Measurements from ENCODE around the gene FAM241A.

FAM241A gene

DNA sequence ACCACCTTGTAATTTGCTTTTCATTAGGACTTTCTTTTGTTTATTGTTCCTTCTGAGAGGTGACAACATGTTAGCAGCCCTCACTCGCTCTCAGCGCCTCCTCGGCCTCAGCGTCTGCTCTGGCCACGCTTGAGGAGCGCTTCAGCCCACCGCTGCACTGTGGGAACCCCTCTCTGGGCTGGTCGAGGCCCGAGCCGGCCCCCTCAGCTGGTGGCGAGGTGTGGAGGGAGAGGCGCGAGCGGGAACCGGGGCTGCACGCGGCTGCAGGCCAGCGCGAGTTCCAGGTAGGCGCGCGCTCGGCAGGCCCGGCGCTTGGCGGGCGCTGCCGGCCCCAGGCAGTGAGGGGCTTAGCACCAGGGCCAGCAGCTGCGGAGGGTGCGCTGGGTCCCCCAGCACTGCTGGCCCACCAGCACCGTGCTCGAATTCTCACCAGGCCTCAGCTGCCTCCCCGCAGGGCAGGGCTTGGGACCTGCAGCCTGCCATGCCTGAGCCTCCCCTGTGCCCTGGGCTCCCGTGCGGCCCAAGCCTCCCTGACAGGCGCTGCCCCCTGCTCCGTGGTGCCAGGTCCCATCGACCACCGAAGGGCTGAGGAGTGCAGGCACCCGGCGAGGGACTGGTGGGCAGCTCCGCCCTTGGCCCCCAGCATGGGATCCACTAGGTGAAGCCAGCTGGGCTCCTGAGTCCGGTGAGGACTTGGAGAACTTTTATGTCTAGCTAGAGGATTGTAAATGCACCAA lies 77.1 kb downstream of the FAM241A start:
- no peak for DNase-seq

DNA sequence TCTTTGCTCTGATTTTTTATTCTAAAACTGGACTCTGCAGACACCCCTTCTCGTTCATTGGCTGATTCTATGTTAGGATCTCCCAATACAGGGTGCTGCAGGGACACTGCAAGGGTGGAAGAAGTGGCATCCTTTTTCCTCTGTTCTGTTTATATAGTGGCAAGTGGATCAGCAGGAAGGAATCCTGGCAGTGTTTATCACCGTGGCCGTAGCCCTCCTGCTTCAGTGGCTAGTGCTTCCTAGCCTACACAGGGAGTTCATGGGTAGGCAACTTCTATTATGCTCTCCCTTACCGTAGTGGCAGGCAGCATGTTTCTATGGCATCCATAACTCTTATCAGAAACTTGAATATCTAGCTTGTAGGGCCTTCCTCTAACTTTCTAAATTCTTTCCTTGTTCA lies 79.9 kb downstream of the FAM241A start:
- no peak for DNase-seq

DNA sequence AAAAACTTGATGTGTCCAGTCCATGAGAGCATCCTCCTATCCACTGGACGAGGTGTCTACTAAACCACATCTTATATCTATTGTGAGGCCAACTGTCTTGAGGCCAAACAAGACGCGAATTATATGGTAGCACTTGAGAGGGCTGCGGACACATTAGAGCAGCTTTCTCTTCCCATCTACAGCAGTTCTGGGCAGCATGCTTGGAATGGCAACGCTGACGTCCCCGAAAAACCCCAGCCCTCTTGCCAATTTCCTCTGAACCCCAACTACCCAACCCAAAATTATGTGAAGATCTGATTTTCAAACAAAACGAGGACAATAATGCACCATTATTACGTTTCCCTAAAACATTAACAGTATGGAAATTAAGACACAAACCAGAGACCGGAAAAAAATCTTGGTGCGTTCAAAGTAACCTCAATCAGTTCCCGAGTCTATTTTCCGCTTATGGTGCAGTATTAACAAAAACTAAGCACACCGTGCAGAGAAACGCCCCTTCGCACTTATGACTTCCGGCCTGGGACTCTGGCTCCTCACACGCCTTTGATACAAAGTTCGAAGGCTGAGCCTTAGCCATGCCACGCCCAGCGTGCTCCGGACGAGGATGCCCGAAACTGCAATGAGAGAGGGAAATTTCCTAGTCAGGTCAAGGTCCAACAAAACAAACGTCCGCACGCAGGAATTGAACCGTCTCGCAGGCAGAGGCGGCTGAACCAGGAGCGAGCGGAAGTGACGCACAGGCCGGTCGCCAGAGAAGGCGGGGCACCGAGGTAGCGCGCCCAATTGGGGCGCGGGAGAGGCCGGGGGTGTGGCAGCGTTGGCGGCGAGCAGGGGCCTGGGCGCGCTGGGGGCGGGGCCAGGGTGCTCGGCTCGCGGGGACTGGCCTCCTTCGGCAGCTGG lies 85.9 kb downstream of the FAM241A start:
- peak; percentile 64 for DNase-seq

DNA sequence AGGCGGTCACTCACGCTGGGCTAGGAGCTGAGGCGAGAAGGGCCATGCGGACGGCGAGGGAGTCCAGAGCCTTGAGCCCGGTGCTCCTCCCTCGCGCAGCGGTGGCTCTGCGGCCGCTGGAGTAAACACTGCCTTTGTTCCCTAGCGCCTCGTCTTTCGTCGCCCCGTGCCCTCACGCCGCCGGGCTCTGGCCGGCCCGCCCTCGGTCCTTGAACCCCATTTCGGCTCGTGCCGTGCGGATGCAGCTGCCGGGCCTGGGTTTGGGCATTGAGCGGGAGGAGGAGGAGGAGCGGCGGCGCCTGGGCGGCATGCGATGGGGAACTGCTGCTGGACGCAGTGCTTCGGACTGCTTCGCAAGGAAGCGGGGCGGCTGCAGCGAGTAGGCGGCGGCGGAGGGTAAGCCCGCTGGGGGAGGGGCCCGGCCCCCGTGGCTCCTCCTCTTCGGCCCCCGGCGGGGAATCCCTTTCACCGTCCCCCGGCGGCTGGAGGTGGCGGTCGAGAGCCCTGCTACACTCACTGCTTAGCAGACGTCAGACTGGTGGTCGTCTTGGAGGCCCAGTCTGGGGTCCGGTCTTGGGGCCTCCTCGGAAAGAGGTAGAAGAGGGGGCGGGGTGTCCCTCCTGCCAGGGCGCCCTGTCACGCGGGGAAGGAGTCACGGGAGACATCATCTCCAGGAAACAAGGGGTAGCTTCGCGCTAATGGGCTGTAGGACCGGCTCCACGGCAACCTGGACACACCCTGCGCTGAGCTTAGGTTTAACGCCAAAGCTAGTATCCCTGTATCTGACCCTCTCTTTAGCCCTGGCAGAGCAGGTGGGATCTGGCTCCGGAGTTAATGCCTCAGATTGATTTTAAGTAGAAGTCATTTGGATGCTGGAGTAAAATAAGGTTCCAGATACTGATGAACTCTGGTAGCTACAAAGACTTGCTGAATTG lies 86.8 kb downstream of the FAM241A start, which contains the start of gene AP1AR:
AP1AR (plus strand) TSS at position 9 of the 935 bp plus-strand sequence; CDS start at position 314, 305 bp downstream.
- DNase-seq: no peak

DNA sequence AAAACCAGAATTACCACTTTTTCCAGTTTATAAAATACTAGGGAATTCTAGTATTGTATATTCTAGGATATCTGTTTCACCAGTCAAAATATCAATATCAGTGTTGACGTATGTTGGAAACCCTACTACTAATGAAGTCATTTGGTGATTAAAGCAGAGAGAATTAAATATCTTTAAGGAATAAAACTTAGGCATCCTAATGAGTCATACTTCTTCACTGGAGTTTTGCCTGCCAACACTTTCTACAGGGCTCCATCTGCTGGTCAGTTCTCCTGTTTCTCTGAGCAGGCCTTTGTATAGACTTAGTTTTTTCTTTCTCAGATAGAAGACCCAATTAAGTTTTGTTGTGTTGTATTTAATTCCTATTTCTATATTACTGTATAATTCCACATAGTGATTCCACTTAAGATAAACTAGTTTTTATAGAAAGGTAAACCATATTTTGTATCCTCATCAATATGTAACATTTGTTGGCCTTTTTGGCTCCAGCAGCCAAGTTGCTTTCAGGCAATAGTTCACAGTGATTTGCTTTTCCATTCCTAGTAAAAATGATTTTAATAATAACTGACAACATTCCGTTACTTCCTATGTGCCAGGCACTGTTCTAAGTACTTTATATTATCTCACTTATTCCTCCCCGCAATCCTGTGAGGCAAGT lies 89.8 kb downstream of the FAM241A start:
- DNase-seq: no peak

DNA sequence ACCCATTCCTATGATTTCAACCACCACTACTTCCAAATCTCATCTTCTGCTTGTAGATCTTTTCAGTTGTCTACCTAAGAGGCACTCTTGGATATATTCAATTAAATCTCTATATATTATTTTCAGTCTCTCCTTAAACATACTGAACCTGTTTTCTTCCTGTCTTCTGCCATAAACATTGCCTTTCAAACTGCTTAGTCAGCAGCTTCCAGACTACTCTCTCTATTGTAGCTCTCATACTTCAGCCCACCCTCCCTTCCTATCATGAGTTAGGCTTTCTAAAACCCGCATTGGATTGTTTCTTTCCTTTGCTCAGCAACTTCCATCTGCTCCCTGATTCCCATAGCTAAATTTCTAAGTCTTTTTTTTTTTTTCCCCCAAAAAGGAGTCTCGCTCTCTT lies 90.8 kb downstream of the FAM241A start:
- DNase-seq: no peak

DNA sequence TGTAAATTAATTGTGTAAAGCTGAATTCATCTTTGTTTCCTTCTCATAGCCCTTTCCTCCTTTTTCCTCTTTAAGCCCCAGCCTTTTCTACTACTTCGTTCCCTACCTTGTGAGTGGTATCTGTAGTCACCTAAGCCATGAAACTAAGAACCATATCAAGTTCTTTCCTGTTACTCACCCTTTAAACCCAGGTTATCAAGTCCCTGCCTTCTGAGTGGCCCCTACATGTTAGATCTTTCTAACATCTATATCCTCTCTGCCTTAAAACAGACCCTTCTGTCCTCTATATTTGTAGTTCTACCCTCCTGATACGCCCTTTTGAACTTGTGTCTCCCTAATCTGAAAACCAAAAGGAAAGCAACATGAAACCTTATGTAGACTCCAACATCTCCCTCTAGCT lies 93.6 kb downstream of the FAM241A start:
- DNase-seq: no peak
